ENCODE results near the gene VAMP8.
"Not testable (repeated sequence)": the region's sequence is repeated elsewhere in the genome, so short reads cannot be mapped to it uniquely, and the experiment has no call there.

VAMP8 gene

GRCh38 chr2:85590950-85591349 is 13.6 kb downstream of the VAMP8 start:
- Histone ChIP-seq H3K9ac (ENCODE audit: low read length) (no peak overlapping the region), H3K4me2 (ENCODE audit: low read length) (no peak overlapping the region)

GRCh38 chr2:85591563-85591962 is 14.2 kb downstream of the VAMP8 start:
- Histone ChIP-seq H3K9ac (ENCODE audit: low read length) (no peak overlapping the region), H3F3A (ENCODE audit: insufficient read depth, low read length) (no peaks in the 10 kb centered on the region), H3K4me1 (ENCODE audit: insufficient read depth, low read length, severe bottlenecking) (peaks cover 14% of the 10 kb centered on the region), H3K4me3 (ENCODE audit: low read depth, low read length, poor library complexity, severe bottlenecking) (no peak overlapping the region), H3K27ac (ENCODE audit: low read depth, low read length, poor library complexity, severe bottlenecking) (no peak overlapping the region), H3K4me2 (ENCODE audit: low read length) (no peak overlapping the region), H3K79me2 (ENCODE audit: insufficient read depth, low read length) (no peaks in the 10 kb centered on the region), H3K9me2 (ENCODE audit: low read depth, low read length) (no peaks in the 10 kb centered on the region), H4K20me1 (ENCODE audit: insufficient read depth, low read length) (no peaks in the 10 kb centered on the region), H3K27me3 (ENCODE audit: insufficient read depth, low read length) (no peaks in the 10 kb centered on the region), H2AFZ (ENCODE audit: low read length) (no peak overlapping the region), H3K9me3 (ENCODE audit: low read length) (no peaks in the 10 kb centered on the region), H3K36me3 (ENCODE audit: insufficient read depth, low read length) (no peaks in the 10 kb centered on the region)
- TF ChIP-seq EZH2 (IDR thresholded peaks at IDR 0.05; ENCODE audit: borderline replicate concordance, low read length) (no peak), CTCF (IDR thresholded peaks at IDR 0.05; ENCODE audit: low read length) (no peak)

More at GRCh38 chr2:85590950-85591349, 13.6 kb downstream of the VAMP8 start:
- Histone ChIP-seq H3K4me3 (ENCODE audit: low read depth, low read length, poor library complexity, severe bottlenecking) (no peak overlapping the region), H3K27me3 (ENCODE audit: insufficient read depth, low read length) (no peaks in the 10 kb centered on the region), H3K4me1 (ENCODE audit: insufficient read depth, low read length, severe bottlenecking) (peaks cover 8% of the 10 kb centered on the region), H3K27ac (ENCODE audit: low read depth, low read length, poor library complexity, severe bottlenecking) (no peak overlapping the region), H3K9me2 (ENCODE audit: low read depth, low read length) (no peaks in the 10 kb centered on the region), H3F3A (ENCODE audit: insufficient read depth, low read length) (no peaks in the 10 kb centered on the region), H3K36me3 (ENCODE audit: insufficient read depth, low read length) (no peaks in the 10 kb centered on the region), H3K9me3 (ENCODE audit: low read length) (no peaks in the 10 kb centered on the region), H3K79me2 (ENCODE audit: insufficient read depth, low read length) (no peaks in the 10 kb centered on the region), H2AFZ (ENCODE audit: low read length) (no peak overlapping the region), H4K20me1 (ENCODE audit: insufficient read depth, low read length) (no peaks in the 10 kb centered on the region)
- no peak for TF ChIP-seq EZH2 (IDR thresholded peaks at IDR 0.05; ENCODE audit: borderline replicate concordance, low read length)

DNA sequence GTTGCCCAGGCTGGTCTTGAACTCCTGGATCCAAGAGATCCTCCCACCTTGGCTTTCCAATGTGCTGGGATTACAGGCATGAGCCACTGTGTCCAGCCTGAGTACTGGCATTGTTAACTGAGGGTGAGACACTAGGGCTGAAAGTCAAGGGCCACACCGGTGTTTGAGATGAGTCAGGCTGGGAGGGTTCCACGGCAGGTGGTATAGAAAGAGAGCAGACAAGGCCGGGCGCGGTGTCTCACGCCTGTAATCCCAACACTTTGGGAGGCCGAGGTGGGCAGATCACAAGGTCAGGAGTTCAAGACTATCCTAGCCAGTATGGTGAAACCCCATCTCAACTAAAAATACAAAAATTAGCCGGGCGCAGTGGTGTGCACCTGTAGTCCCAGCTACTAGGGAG is 14.9 kb downstream of the VAMP8 start:
- not testable (repeated sequence) for H3K27me3 ChIP-seq (ENCODE audit: insufficient read depth, low read length); H3K9me3 ChIP-seq (ENCODE audit: low read length); H3K79me2 ChIP-seq (ENCODE audit: insufficient read depth, low read length); H3F3A ChIP-seq (ENCODE audit: insufficient read depth, low read length); H3K4me2 ChIP-seq (ENCODE audit: low read length); H3K9me2 ChIP-seq (ENCODE audit: low read depth, low read length); H4K20me1 ChIP-seq (ENCODE audit: insufficient read depth, low read length); H3K9ac ChIP-seq (ENCODE audit: low read length); H3K36me3 ChIP-seq (ENCODE audit: insufficient read depth, low read length); H3K4me3 ChIP-seq (ENCODE audit: low read depth, low read length, poor library complexity, severe bottlenecking); H3K27ac ChIP-seq (ENCODE audit: low read depth, low read length, poor library complexity, severe bottlenecking); H2AFZ ChIP-seq (ENCODE audit: low read length)
- peaks cover 18% of the 10 kb centered on the region for H3K4me1 ChIP-seq (ENCODE audit: insufficient read depth, low read length, severe bottlenecking)

DNA sequence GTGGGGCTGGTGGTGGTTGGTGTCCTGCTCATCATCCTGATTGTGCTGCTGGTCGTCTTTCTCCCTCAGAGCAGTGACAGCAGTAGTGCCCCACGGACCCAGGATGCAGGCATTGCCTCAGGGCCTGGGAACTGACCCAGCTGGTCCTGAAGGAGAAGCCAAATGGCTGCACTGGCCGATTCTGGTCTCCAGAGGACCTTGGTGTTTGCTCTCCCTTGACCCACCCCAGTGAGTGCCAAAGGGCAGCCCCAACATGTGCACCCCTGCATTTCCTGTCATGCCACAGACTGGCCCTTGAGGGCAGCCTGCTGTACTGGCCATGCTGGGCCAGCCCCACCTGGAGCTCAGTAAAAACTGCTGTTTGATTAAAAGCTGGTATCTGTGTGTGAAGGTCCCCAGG is 15.6 kb downstream of the VAMP8 start:
- peaks cover 18% of the 10 kb centered on the region for H3K4me1 ChIP-seq (ENCODE audit: insufficient read depth, low read length, severe bottlenecking)
- no peaks in the 10 kb centered on the region for H3K79me2 ChIP-seq (ENCODE audit: insufficient read depth, low read length)
- H3K36me3 ChIP-seq (ENCODE audit: insufficient read depth, low read length), result peaks cover 6% of the 10 kb centered on the region; the same call in 1 of the 2 replicates
- H3F3A ChIP-seq (ENCODE audit: insufficient read depth, low read length), result no peaks in the 10 kb centered on the region
- H3K27me3 ChIP-seq (ENCODE audit: insufficient read depth, low read length), result no peaks in the 10 kb centered on the region
- H3K9ac ChIP-seq (ENCODE audit: low read length), result no peak overlapping the region
- H3K9me2 ChIP-seq (ENCODE audit: low read depth, low read length), result no peaks in the 10 kb centered on the region
- no peak overlapping the region for H2AFZ ChIP-seq (ENCODE audit: low read length)
- TF ChIP-seq CTCF (IDR thresholded peaks at IDR 0.05; ENCODE audit: low read length), result no peak
- no peak for TF ChIP-seq EZH2 (IDR thresholded peaks at IDR 0.05; ENCODE audit: borderline replicate concordance, low read length)
- H3K4me3 ChIP-seq (ENCODE audit: low read depth, low read length, poor library complexity, severe bottlenecking), result no peak overlapping the region
- no peaks in the 10 kb centered on the region for H4K20me1 ChIP-seq (ENCODE audit: insufficient read depth, low read length)
- no peaks in the 10 kb centered on the region for H3K9me3 ChIP-seq (ENCODE audit: low read length)
- H3K27ac ChIP-seq (ENCODE audit: low read depth, low read length, poor library complexity, severe bottlenecking), result no peak overlapping the region
- H3K4me2 ChIP-seq (ENCODE audit: low read length), result no peak overlapping the region
